ENCODE data around the gene TSPEAR. TPM values are rescaled to one million over a fixed set of nuclear protein-coding genes. Genes with fewer than 3 reads are reported as not detected.

TSPEAR gene
- total and polyA plus RNA-seq, 9 of the 15 experiments (the other 6 are each of a cell fraction or from before 2014, with no cell fraction given), result not detected

GRCh38 chr21:44720170-44720569, 8.8 kb upstream of the TSPEAR start:
- intact Hi-C loops (cut with micrococcal nuclease) (no loop called here), in situ Hi-C loops (cut with MboI) (no loop called here)
- Histone ChIP-seq H3K4me2 (ENCODE audit: insufficient read depth, low read length) (no peak overlapping the region), H3K4me1 (replicated peaks in 1 of 2; ENCODE audit: control insufficient read depth in 2 of 2, insufficient read depth in 2 of 2, low read length in 2 of 2) (peaks cover 0 to 10% of the 10 kb centered on the region in 2 experiments; a peak in 2 of 5 replicates), H3K9me1 (ENCODE audit: control insufficient read depth, insufficient read depth, low read length) (no peaks in the 10 kb centered on the region), H2AFZ (ENCODE audit: low read depth, low read length) (no peak overlapping the region), H3K9ac (ENCODE audit: insufficient read depth in 1 of 2, low read depth in 2 of 2, low read length in 2 of 2) (no peak overlapping the region), H3K79me2 (ENCODE audit: control insufficient read depth, insufficient read depth, low read length) (no peaks in the 10 kb centered on the region), H3K27me3 (ENCODE audit: control insufficient read depth in 2 of 2, insufficient read depth in 2 of 2, low read length in 2 of 2) (peaks cover 25 to 35% of the 10 kb centered on the region in 2 experiments; a peak in 4 of 5 replicates), H3K36me3 (ENCODE audit: control insufficient read depth, insufficient read depth, low read length) (no peaks in the 10 kb centered on the region), H3K27ac (ENCODE audit: extremely low read depth, low read depth, low read length) (no peak overlapping the region), H3K9me3 (replicated peaks; ENCODE audit: control insufficient read depth, insufficient read depth, low read depth, low read length) (no peaks in the 10 kb centered on the region), H3K4me3 (no peak overlapping the region), H4K20me1 (replicated peaks; ENCODE audit: control insufficient read depth, insufficient read depth, low read length) (0 out of 2 replicates have a peak, but pooled peaks cover 5% of the 10 kb centered on the region)
- BruUV-seq (replicated peaks), result no TSS peak
- POLR2A ChIA-PET, result interaction anchor here (0.6 to 2.4 kb wide), 2 partner anchors 10 to 403 kb away, joined by 3 to 8 read pairs; no protein-coding TSS in a partner anchor
- no peak for ATAC-seq
- TF ChIP-seq ZKSCAN8 (CRISPR knock-in tag; IDR thresholded peaks at IDR 0.05), result no peak
- TF ChIP-seq NFE2L1 (tag; IDR thresholded peaks at IDR 0.05; ENCODE audit: borderline replicate concordance, low read depth), result no peak
- TF ChIP-seq AFF4 (CRISPR knock-in tag; IDR thresholded peaks at IDR 0.05), result no peak
- TF ChIP-seq NR3C1 (CRISPR knock-in tag; IDR thresholded peaks at IDR 0.05), result no peak
- no peak for TF ChIP-seq BDP1 (IDR thresholded peaks at IDR 0.05; ENCODE audit: insufficient read depth, insufficient read length)
- TF ChIP-seq ASH1L (IDR thresholded peaks at IDR 0.05; ENCODE audit: borderline replicate concordance, low read depth, partially characterized antibody), result no peak
- no peak for TF ChIP-seq FOXP1 (CRISPR knock-in tag; IDR thresholded peaks at IDR 0.05)
- no peak for TF ChIP-seq TCF3 (CRISPR knock-in tag; IDR thresholded peaks at IDR 0.05)
- no peak for TF ChIP-seq MTA3 (IDR thresholded peaks at IDR 0.05; ENCODE audit: borderline replicate concordance)
- TF ChIP-seq NFE2 (IDR thresholded peaks at IDR 0.05; ENCODE audit: low read depth), result no peak
- TF ChIP-seq ZNF398 (CRISPR knock-in tag; IDR thresholded peaks at IDR 0.05), result no peak
- no peak for TF ChIP-seq HMGXB4 (CRISPR knock-in tag; IDR thresholded peaks at IDR 0.05)
- no peak for TF ChIP-seq ZNF57 (CRISPR knock-in tag; IDR thresholded peaks at IDR 0.05)
- no peak for TF ChIP-seq SMARCC2 (IDR thresholded peaks at IDR 0.05; ENCODE audit: low read depth)
- 0% methylated on average over 2 of the region's 2 CpGs for WGBS (ENCODE audit: insufficient coverage, low coverage, missing lambda C conversion rate)
- FAIRE-seq, result no peak
- CTCF ChIA-PET (ENCODE audit: low intra/inter-chr PET ratio), result no interaction called here
- DNase-seq (ENCODE audit: extremely low read depth in 1 of 4, low spot score in 3 of 4), result no peak
